NOMO-1 (cell line): ENCODE data around the gene WSB1.
"Not testable (repeated sequence)": the region's sequence is repeated elsewhere in the genome, so short reads cannot be mapped to it uniquely, and the experiment has no call there.

Source experiments
- DNase-seq, 2 experiments: peaks; one replicate each; lab custom pipeline; 2025; ENCODE audit not compliant: unreplicated experiment in 2 of 2; lab: John Stamatoyannopoulos, UW

Gene WSB1

GRCh38 chr17:27315322-27315721 lies 21.4 kb downstream of the WSB1 start:
- DNase-seq: no peak

GRCh38 chr17:27315796-27316465 lies 22.0 kb downstream of the WSB1 start:
- no peak for DNase-seq

- DNase-seq: no peak
Observed at GRCh38 chr17:27318228-27318627, 24.3 kb downstream of the WSB1 start.

GRCh38 chr17:27318633-27319032 lies 24.7 kb downstream of the WSB1 start:
- DNase-seq: no peak

GRCh38 chr17:27319541-27320221 lies 25.8 kb downstream of the WSB1 start:
- no peak for DNase-seq

- no peak for DNase-seq
Observed at GRCh38 chr17:27320222-27320560, 26.3 kb downstream of the WSB1 start.

GRCh38 chr17:27321372-27321771 lies 27.5 kb downstream of the WSB1 start:
- no peak for DNase-seq

GRCh38 chr17:27322026-27322425 lies 28.1 kb downstream of the WSB1 start:
- DNase-seq: no peak

GRCh38 chr17:27322690-27323508 lies 29.0 kb downstream of the WSB1 start:
- no peak for DNase-seq

- DNase-seq: no peak
Observed at GRCh38 chr17:27323538-27324215, 29.8 kb downstream of the WSB1 start.

- DNase-seq: no peak
Observed at GRCh38 chr17:27324771-27325339, 30.9 kb downstream of the WSB1 start.

GRCh38 chr17:27326051-27326450 lies 32.1 kb downstream of the WSB1 start:
- no peak for DNase-seq

GRCh38 chr17:27326585-27326984 lies 32.7 kb downstream of the WSB1 start:
- no peak for DNase-seq

- no peak for DNase-seq
Observed at GRCh38 chr17:27327397-27327796, 33.5 kb downstream of the WSB1 start.

GRCh38 chr17:27327871-27328270 lies 34.0 kb downstream of the WSB1 start:
- no peak for DNase-seq

GRCh38 chr17:27328686-27329085 lies 34.8 kb downstream of the WSB1 start:
- not testable (repeated sequence) for DNase-seq

GRCh38 chr17:27329146-27329805 lies 35.4 kb downstream of the WSB1 start:
- no peak for DNase-seq

- DNase-seq: no peak
Observed at GRCh38 chr17:27332047-27332393, 38.1 kb downstream of the WSB1 start.

- DNase-seq: peak; percentile 97 to 98
Observed at GRCh38 chr17:27332485-27333409, 38.8 kb downstream of the WSB1 start.
